ENCODE measurements around the gene CCDC40. TPM values are rescaled to one million over a fixed set of nuclear protein-coding genes. Genes with fewer than 3 reads are reported as not detected.

CCDC40 gene
- total and polyA plus RNA-seq, 7 donors: 1.4 to 25.8 (median 5.3) TPM; not detected in 2

- Histone ChIP-seq H3K27ac (peak within 1 kb of the TSS; percentile 91 to 97 (median 96)), H3K4me3 (peak within 1 kb of the TSS; percentile 73 to 93 (median 90)), H3K4me1 (peaks cover 0 to 19% (median 16%) of the 10 kb centered on the region in 4 donors), H3K27me3 (no peaks in the 10 kb centered on the region), H3K9me3 (no peaks in the 10 kb centered on the region), H3K36me3 (no peaks in the 10 kb centered on the region)
- intact Hi-C loops (cut with DNase I): loop anchor here (1.0 to 5.0 kb wide), 6 partner anchors 46 to 256 kb away; partner anchors contain the start of genes EIF4A3, RNF213, SGSH and SLC26A11
- DNase-seq: peak; percentile 93
- WGBS, 2 donors: 0% methylated on average over 114 of the region's 114 CpGs
- TF ChIP-seq CTCF (IDR thresholded peaks at IDR 0.05) (peak in 3 of 4 experiments; percentile 37 to 87 (median 47)), POLR2AphosphoS5 (IDR thresholded peaks at IDR 0.05) (peak in 3 of 4 donors; percentile 31 to 60 (median 55)), POLR2A (IDR thresholded peaks at IDR 0.05) (no peak), EP300 (IDR thresholded peaks at IDR 0.05) (peak in 1 of 4 donors; percentile 18)
These were observed 64.8 kb downstream of the CCDC40 start, which contains the start of gene GAA for GRCh38 chr17:80101011-80101945. Gene GAA (plus strand): TSS chr17:80101581. CDS start chr17:80104587, 3,006 bp downstream.

- Histone ChIP-seq H3K27me3 (no peaks in the 10 kb centered on the region), H3K4me3 (peak overlapping the region; percentile 73 to 93 (median 90)), H3K36me3 (peaks cover 0 to 1% (median 0%) of the 10 kb centered on the region in 4 donors), H3K27ac (peak overlapping the region; percentile 91 to 97 (median 96)), H3K9me3 (no peaks in the 10 kb centered on the region), H3K4me1 (peaks cover 0 to 19% (median 16%) of the 10 kb centered on the region in 4 donors)
- WGBS, 2 donors: 31 to 33% methylated on average over 21 of the region's 21 CpGs
- no peak for TF ChIP-seq POLR2A (IDR thresholded peaks at IDR 0.05)
- no peak for TF ChIP-seq POLR2AphosphoS5 (IDR thresholded peaks at IDR 0.05)
- no peak for TF ChIP-seq EP300 (IDR thresholded peaks at IDR 0.05)
- TF ChIP-seq CTCF (IDR thresholded peaks at IDR 0.05): no peak
- intact Hi-C loops (cut with DNase I): loop anchor here (1.0 to 5.0 kb wide), 6 partner anchors 45 to 257 kb away; partner anchors contain the start of genes EIF4A3, RNF213, SGSH and SLC26A11
- DNase-seq: no peak
These were observed 65.7 kb downstream of the CCDC40 start for GRCh38 chr17:80101946-80102663.

- intact Hi-C loops (cut with DNase I): loop anchor here (5.0 kb wide), 3 partner anchors 96 to 159 kb away; partner anchors contain the start of genes RNF213, SGSH and SLC26A11
- DNase-seq: no peak
- 88 to 92% methylated on average over 15 of the region's 15 CpGs for WGBS, 2 donors
- TF ChIP-seq POLR2AphosphoS5 (IDR thresholded peaks at IDR 0.05) (no peak), EP300 (IDR thresholded peaks at IDR 0.05) (no peak), CTCF (IDR thresholded peaks at IDR 0.05) (no peak), POLR2A (IDR thresholded peaks at IDR 0.05) (no peak)
- Histone ChIP-seq H3K9me3 (no peaks in the 10 kb centered on the region), H3K27me3 (no peaks in the 10 kb centered on the region), H3K4me3 (no peak overlapping the region), H3K36me3 (peaks cover 0 to 4% (median 0%) of the 10 kb centered on the region in 4 donors), H3K27ac (no peak overlapping the region), H3K4me1 (peaks cover 0 to 19% (median 16%) of the 10 kb centered on the region in 4 donors)
These were observed 66.4 kb downstream of the CCDC40 start for GRCh38 chr17:80102664-80103448.
